DMS153 (cell line): ENCODE results near the gene TJP2.

Experiments
- DNase-seq: peaks from one replicate; lab custom pipeline; 2025; lab: John Stamatoyannopoulos, UW

The TJP2 gene

GRCh38 chr9:69173891-69174615, at the start of gene TJP2:
Gene TJP2, plus strand, starts transcription at chr9:69174277. Its CDS starts 96 bp downstream, at chr9:69174373.
- no peak for DNase-seq

GRCh38 chr9:69130456-69131441, 43.3 kb upstream of the TJP2 start:
- no peak for DNase-seq

- DNase-seq, result no peak
Measured at GRCh38 chr9:69131682-69132081, 42.4 kb upstream of the TJP2 start.

- DNase-seq, result no peak
Measured at GRCh38 chr9:69132361-69132760, 41.7 kb upstream of the TJP2 start.

- DNase-seq, result no peak
Measured at GRCh38 chr9:69134412-69134811, 39.7 kb upstream of the TJP2 start.

GRCh38 chr9:69136185-69136584, 37.9 kb upstream of the TJP2 start:
- no peak for DNase-seq

GRCh38 chr9:69136779-69137178, 37.3 kb upstream of the TJP2 start:
- no peak for DNase-seq

- DNase-seq, result no peak
Measured at GRCh38 chr9:69137311-69137710, 36.8 kb upstream of the TJP2 start.

- no peak for DNase-seq
Measured at GRCh38 chr9:69139596-69139995, 34.5 kb upstream of the TJP2 start.

- DNase-seq, result no peak
Measured at GRCh38 chr9:69140123-69140735, 33.8 kb upstream of the TJP2 start.

GRCh38 chr9:69141851-69142250, 32.2 kb upstream of the TJP2 start:
- no peak for DNase-seq

GRCh38 chr9:69143291-69143690, 30.8 kb upstream of the TJP2 start:
- no peak for DNase-seq

- no peak for DNase-seq
Measured at GRCh38 chr9:69145144-69145715, 28.8 kb upstream of the TJP2 start.

GRCh38 chr9:69147041-69147834, 26.8 kb upstream of the TJP2 start:
- DNase-seq, result no peak

- DNase-seq, result peak; percentile 83
Measured at GRCh38 chr9:69149321-69149807, 24.7 kb upstream of the TJP2 start.

- no peak for DNase-seq
Measured at GRCh38 chr9:69151506-69151905, 22.6 kb upstream of the TJP2 start.

GRCh38 chr9:69153707-69154521, 20.2 kb upstream of the TJP2 start:
- DNase-seq, result no peak

GRCh38 chr9:69155341-69156030, 18.6 kb upstream of the TJP2 start:
- no peak for DNase-seq

GRCh38 chr9:69157751-69158466, 16.2 kb upstream of the TJP2 start:
- DNase-seq, result no peak
